GM06990 (cell line): ENCODE data around the gene PTGES3L.

Experiments used
- DNase-seq: peaks from one replicate; pipeline ENCODE4 v3.0.0-alpha.2; 2011; ENCODE audit not compliant: insufficient read length; ENCODE audit errors: extremely low read depth
- H3K27me3 ChIP-seq: replicated peaks from 2 replicates; pipeline ENCODE4 v1.6.0; 2011; ENCODE audit warnings: low read length; ENCODE audit not compliant: control insufficient read depth, insufficient read depth
- H3K36me3 ChIP-seq: 2 replicates; pipeline ENCODE4 v1.5.1; 2011; ENCODE audit warnings: low read length; ENCODE audit not compliant: control insufficient read depth, insufficient read depth
- H3K4me3 ChIP-seq: replicated peaks from 2 replicates; pipeline ENCODE4 v1.5.1; 2011; ENCODE audit warnings: low read depth, mild to moderate bottlenecking, control low read depth, low read length
- TF ChIP-seq, protein P1 (sequence below): IDR thresholded peaks from 2 replicates; pipeline ENCODE4 v1.5.1; 2011; ENCODE audit warnings: low read length, control low read depth, mild to moderate bottlenecking, inconsistent platforms; ENCODE audit not compliant: insufficient read depth, poor library complexity, severe bottlenecking

The PTGES3L gene

GRCh38 chr17:42979511-42980273 is at the start of gene PTGES3L:
Gene PTGES3L, minus strand, starts transcription at chr17:42980080. Its CDS starts 27 bp downstream, at chr17:42980053.
- no peak for DNase-seq
- Histone ChIP-seq H3K36me3 (no peaks in the 10 kb centered on the region), H3K4me3 (peak within 1 kb of the TSS; percentile 94), H3K27me3 (no peaks in the 10 kb centered on the region)
- TF ChIP-seq, protein P1, sequence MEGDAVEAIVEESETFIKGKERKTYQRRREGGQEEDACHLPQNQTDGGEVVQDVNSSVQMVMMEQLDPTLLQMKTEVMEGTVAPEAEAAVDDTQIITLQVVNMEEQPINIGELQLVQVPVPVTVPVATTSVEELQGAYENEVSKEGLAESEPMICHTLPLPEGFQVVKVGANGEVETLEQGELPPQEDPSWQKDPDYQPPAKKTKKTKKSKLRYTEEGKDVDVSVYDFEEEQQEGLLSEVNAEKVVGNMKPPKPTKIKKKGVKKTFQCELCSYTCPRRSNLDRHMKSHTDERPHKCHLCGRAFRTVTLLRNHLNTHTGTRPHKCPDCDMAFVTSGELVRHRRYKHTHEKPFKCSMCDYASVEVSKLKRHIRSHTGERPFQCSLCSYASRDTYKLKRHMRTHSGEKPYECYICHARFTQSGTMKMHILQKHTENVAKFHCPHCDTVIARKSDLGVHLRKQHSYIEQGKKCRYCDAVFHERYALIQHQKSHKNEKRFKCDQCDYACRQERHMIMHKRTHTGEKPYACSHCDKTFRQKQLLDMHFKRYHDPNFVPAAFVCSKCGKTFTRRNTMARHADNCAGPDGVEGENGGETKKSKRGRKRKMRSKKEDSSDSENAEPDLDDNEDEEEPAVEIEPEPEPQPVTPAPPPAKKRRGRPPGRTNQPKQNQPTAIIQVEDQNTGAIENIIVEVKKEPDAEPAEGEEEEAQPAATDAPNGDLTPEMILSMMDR: no peak

- DNase-seq: no peak
- TF ChIP-seq, protein P1: no peak
- Histone ChIP-seq H3K36me3 (no peaks in the 10 kb centered on the region), H3K27me3 (peaks cover 1% of the 10 kb centered on the region; the same call in 1 of the 2 replicates), H3K4me3 (no peak overlapping the region)
Measured at GRCh38 chr17:43028221-43028861, 48.5 kb upstream of the PTGES3L start.

DNA sequence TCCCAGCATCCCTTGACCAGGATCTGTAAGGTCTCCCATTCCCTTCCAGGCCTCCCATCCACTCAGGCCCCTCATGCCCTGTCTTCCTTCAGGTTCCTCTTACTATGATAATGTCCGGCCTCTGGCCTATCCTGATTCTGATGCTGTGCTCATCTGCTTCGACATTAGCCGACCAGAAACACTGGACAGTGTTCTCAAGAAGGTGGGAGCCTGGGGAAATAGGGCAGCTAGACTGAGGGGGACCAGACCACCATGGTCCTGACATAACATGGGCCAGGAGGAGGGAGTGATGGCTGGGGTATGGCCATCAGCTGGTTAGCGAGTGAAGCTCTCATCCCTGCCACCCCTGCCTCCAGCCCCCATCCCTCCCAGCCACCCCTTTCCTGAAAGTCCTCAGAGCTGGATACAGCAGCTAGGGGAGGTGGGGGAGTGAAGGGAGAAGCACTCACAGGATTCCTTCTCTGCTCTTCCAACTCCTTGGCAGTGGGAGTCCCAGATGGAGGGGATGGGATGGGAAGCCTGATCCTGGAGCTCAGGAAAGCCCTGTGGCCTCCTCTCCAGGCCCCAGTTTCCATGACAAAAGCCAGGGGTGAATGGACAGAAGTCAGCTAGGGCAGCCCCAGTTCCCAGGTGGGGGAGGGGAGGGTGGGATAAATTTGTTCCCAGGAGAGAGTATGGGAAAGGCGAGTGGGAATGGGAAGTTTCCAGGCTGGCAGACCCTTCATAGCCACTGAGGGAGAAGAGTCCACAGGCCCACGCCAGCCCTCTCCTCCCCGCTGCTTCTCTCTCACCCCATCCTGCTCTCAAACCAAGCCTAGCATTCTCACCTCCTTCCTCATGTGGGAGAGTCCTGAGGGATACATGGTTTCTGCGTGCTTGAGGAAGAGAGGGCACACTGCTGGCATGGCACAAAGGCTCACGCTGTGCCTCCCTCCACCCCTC is 47.5 kb upstream of the PTGES3L start:
- DNase-seq: no peak
- H3K4me3 ChIP-seq: no peak overlapping the region
- TF ChIP-seq, protein P1: no peak
- no peaks in the 10 kb centered on the region for H3K36me3 ChIP-seq
- peaks cover 1% of the 10 kb centered on the region; the same call in 1 of the 2 replicates for H3K27me3 ChIP-seq

GRCh38 chr17:43026595-43026994 is 46.7 kb upstream of the PTGES3L start:
- peaks cover 1% of the 10 kb centered on the region; the same call in 1 of the 2 replicates for H3K27me3 ChIP-seq
- TF ChIP-seq, protein P1: no peak
- no peak for DNase-seq
- no peak overlapping the region for H3K4me3 ChIP-seq
- no peaks in the 10 kb centered on the region for H3K36me3 ChIP-seq

- H3K4me3 ChIP-seq: no peak overlapping the region
- TF ChIP-seq, protein P1: no peak
Measured at GRCh38 chr17:43025766-43026537, 46.1 kb upstream of the PTGES3L start.

More at GRCh38 chr17:43025766-43026537, 46.1 kb upstream of the PTGES3L start:
- Histone ChIP-seq H3K27me3 (peaks cover 1% of the 10 kb centered on the region; the same call in 1 of the 2 replicates), H3K36me3 (no peaks in the 10 kb centered on the region)
- DNase-seq: no peak
